HG03196 (cell line): ENCODE measurements around the gene NFE2L3.
A peak's percentile ranks its signal among the peaks of the same experiment; 100 is the strongest.
"Not testable (repeated sequence)": the region's sequence is repeated elsewhere in the genome, so short reads cannot be mapped to it uniquely, and the experiment has no call there.

Source experiments
- ATAC-seq: cut with Tn5 transposase; IDR thresholded peaks from one replicate; pipeline ENCODE4 v1.9.1; 2021; ENCODE audit not compliant: unreplicated experiment

NFE2L3 gene

DNA sequence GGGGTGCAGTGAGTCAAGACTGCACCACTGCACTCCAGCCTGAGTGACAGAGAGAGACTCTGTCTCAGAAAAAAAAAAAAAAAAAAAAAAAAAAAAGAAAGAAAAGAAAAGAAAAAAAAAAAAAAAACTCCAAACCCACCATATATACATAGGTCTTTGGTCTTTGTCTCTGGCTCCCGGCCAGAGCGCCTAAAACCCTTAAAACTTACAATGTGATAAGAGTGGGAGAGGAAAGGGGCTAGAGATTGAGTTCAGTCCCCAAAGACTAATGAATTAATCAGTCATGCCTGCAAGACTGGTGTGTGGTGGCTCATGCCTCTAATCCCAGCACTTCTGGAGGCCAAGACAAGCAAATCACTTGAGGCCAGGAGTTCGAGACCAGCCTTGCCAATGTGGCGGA lies 6.8 kb upstream of the NFE2L3 start:
- no peak for ATAC-seq

GRCh38 chr7:26147030-26147429 lies 5.0 kb upstream of the NFE2L3 start:
- ATAC-seq = no peak

- not testable (repeated sequence) for ATAC-seq
Measured at GRCh38 chr7:26147646-26148306, 4.2 kb upstream of the NFE2L3 start.

- not testable (repeated sequence) for ATAC-seq
Measured at GRCh38 chr7:26148307-26148700, 3.7 kb upstream of the NFE2L3 start.

DNA sequence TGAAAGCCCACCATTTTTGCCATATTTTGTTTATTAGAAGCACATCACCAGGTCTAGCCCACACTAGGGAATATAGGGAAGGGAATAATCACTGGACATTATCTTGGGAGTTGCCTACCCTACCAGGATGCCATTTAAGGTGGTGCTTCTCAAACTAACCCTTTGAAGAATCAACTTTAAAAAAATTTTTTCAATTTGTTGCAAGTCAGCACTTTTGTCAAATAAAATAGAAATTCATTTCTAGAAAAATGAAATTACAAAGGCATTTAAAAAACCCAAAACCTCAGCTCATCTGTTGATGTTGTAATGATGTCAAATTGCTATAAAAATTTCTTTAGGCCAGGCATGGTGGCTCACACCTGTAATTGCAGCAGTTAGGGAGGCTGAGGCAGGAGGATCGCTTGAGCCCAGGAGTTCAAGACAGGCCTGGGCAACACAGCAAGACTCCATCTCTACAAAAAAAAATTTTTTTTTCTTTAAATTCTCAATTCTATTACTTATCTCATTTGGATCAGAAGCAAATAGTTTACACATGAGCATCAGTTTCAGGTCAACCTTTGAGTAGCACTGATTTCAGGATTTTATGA lies 2.5 kb upstream of the NFE2L3 start:
- ATAC-seq = no peak

DNA sequence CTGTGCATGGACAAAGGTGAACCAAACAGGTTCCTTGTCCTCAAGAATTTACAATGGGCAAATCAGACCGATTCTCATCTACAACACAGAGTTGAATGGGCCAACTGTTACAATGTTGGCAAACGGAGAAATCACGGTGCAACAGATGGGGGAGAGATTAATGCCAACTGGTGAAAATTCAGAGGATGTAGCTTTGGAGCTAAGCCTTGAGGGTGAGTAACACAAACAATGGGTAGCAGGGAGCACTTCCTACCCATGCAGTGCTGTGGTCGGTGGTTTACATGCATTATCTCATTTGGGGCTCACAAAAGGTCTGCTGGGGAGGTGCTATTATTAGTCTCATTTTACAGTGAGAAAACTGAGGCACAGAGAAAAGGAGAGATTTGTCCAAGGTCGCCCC lies 902 bp upstream of the NFE2L3 start:
- ATAC-seq = no peak

DNA sequence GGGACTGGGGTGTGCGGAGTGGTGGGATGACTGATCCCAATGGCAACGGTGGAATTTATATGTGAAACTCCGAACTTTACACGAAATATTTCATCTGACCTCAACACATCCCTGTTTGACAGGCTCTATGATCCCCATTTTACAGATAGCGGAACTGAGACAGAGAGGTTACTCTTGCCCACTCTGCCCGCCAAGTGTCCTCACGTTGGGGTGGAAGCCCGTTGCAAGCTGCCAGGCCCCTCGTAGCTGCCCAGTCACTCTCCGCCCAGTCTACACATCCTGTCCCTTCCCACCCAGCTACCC lies 397 bp upstream of the NFE2L3 start:
- ATAC-seq = no peak

DNA sequence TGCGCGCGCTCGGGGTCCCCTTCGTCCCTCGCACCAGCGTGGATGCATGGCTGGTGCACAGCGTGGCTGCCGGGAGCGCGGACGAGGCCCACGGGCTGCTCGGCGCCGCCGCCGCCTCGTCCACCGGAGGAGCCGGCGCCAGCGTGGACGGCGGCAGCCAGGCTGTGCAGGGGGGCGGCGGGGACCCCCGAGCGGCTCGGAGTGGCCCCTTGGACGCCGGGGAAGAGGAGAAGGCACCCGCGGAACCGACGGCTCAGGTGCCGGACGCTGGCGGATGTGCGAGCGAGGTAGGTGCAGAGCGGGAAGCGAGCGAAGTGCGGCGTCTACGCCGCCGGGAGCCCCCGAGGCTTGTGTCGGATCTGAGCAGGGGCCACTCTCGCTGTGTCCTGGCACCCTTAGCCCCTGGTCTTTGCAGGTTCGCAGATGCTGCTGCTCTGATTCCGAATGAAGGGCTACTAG lies 813 bp downstream of the NFE2L3 start:
- not testable (repeated sequence) for ATAC-seq

- no peak for ATAC-seq
Measured at GRCh38 chr7:26153241-26153822, 1.3 kb downstream of the NFE2L3 start.

DNA sequence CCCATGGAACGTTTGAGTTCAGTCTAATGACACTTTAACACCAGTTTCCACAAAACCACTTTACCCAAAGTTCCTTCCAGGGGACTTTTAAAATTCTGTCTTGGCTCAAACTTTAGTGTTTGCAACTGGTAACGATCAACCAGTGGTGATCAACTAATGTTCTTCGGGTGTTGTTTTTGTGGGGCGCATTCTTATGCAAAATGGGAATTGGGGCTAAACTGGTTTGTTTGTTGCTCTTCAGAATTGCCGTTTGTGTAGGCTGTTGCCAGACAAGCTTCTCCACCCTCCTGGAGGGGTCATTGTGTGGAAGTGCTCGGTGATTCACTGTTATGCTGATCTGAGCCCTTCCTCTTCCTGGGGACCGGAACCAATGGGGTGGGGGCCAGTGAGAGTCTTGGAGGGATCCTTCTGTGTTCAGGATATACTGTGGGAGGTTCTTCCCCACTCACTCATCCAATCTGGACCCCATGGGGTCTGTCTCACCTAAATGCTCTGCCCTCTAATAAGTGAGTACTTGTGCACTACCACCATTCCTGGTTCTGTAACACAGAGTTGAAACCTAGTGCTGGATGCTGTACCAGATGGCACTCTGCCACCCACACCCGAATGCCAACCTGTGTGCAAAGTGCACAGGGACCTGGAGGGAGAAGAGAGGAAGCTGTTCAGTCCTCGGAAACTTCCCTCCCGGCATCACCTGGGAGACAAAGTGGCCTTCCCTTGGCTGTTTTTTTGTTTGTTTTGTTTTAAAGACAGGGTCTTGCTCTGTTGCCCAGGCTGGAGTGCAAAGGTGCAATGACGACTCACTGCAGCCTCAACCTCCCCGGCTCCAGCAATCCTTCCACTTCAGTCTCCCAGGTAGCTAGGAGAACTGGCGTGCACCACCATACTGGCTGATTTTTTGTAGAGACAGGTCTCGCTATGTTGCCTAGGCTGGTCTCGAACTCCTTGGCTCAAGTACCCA lies 2.1 kb downstream of the NFE2L3 start:
- no peak for ATAC-seq

DNA sequence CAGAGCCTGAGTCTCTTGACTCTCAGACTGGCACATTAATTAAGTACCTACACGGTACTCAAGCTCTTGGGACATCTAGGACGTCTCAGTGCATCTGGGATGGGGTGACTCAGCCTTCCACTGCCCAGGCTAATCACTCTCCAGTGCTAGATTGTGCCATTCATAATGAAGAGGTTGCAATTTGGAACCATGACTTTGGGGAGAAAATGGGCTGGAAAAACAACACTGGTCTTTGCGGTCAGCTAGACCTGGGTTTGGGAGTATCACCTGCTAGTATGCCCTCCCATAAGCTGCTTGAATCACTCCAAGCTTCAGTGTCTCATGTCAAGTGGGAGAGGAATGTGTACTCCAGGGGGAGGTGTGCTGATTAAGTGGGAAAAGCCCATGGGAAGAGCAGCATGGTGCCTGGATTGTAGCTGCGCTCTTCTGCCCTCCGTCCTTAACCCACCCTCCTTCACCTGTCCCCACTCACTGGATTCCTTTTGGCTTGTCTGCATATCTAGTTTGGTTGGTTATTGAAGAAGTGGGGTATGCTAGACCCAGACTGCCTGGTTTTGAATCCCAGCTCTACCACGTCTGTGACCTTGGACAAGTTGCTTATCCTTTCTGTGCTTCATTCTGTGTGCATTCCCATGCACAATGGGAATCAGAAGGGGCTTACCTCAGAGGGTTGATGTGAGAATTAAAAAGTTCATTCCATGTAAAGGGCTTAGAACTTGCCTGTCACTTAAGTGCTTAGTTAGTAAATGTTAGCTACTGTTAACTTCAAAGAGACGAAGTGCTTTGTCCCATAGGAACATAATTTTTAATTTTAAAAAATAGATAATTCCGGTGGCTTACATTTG lies 3.8 kb downstream of the NFE2L3 start:
- ATAC-seq = no peak

GRCh38 chr7:26156451-26157420 lies 4.7 kb downstream of the NFE2L3 start:
- peak; percentile 30 for ATAC-seq

- ATAC-seq = no peak
Measured at GRCh38 chr7:26157520-26158105, 5.6 kb downstream of the NFE2L3 start.

GRCh38 chr7:26159243-26159642 lies 7.2 kb downstream of the NFE2L3 start:
- ATAC-seq = no peak

DNA sequence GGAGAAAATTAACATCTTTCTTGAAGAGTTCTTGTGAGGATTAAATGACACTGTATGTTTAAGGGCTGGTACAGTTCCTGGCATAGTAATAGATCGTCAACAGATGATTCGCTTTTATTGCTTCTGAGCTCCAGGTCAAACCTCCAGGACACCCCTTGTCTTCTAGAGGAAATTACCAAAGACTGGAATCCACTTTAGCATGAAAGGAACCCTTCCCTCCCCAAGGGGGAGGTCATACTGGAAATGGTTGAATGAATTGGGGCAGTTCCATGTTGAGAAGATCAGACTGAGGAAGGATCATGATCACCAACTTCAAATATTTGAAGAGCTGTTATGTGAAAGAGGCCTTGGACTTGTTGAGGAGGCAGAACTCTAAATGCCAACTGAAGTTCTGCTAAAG lies 8.9 kb downstream of the NFE2L3 start:
- ATAC-seq = no peak

GRCh38 chr7:26162431-26162830 lies 10.4 kb downstream of the NFE2L3 start:
- ATAC-seq = no peak

GRCh38 chr7:26163804-26164203 lies 11.8 kb downstream of the NFE2L3 start:
- ATAC-seq = not testable (repeated sequence)

DNA sequence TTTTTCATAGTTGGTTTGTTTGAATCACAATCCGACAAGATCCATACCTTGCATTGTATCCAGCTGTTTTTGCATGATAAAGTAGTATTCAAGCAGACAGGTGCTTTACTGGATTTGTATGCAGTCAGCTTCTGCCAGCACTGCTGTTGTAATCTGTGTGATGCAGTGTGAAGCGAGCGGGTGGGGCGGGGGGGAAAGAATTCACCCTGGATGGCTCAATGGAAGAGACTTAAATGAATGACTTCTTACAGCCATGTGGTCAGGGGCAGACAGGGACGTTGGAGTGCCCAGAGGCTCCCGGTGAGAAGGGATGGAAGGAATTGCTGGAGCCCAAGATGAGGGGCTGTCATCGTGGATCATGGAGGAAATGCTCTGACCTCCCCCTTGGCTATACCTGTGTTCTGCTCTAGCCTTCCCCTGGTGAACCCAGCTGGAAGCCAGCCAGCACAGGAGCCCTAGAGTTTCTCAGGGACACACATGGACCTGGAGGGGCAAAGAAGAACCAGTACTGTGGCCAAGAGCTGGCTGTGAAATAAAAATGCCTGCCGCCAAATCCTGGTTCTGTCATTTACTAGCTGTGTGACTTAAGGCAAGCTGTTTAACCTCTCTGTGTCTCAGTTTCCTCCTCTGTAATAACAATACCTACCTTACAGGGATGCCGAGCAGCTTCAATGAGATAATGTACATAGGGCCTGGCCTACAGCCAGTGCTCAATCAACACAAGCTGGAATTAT lies 14.1 kb downstream of the NFE2L3 start:
- no peak for ATAC-seq
